BJ (cell line): ENCODE measurements around the gene PITPNC1. TPM values are rescaled to one million over a fixed set of nuclear protein-coding genes. Genes with fewer than 3 reads are reported as not detected.

Source experiments
- CTCF ChIA-PET: fragments of 350-600 bp; formaldehyde crosslinking; extraction: SDS; loops from one replicate; lab custom pipeline; 2021; ENCODE audit warnings: antibody characterized with exemption, inconsistent platforms; lab: Yijun Ruan, JAX
- POLR2A ChIA-PET: fragments of 300-600 bp; sonication (Branson Sonifier 250); formaldehyde crosslinking; extraction: SDS; loops from one replicate; lab custom pipeline; 2021; ENCODE audit warnings: antibody characterized with exemption; lab: Charles Lee
- DNase-seq: peaks from one replicate; pipeline ENCODE4 v3.0.0-alpha.2; 2011; ENCODE audit warnings: low read depth
- H3K27me3 ChIP-seq: 2 replicates; pipeline ENCODE4 v1.6.0; 2011; ENCODE audit warnings: low read length; ENCODE audit not compliant: control insufficient read depth, insufficient read depth
- H3K36me3 ChIP-seq: 2 replicates; pipeline ENCODE4 v1.5.1; 2011; ENCODE audit warnings: low read length; ENCODE audit not compliant: control insufficient read depth, insufficient read depth
- H3K4me3 ChIP-seq: 2 replicates; pipeline ENCODE4 v1.5.1; 2011; ENCODE audit warnings: low read depth, mild to moderate bottlenecking, control low read depth, low read length
- CTCF ChIP-seq: IDR thresholded peaks from 2 replicates; pipeline ENCODE4 v1.5.1; 2011; ENCODE audit warnings: low read depth, mild to moderate bottlenecking, control low read depth, inconsistent platforms, low read length, moderate library complexity; ENCODE audit not compliant: insufficient read depth
- polyA plus RNA-seq: library from polyadenylated mRNA; depleted of rRNA; stranded (reverse); fragments of >200 nt; gene quantifications from 2 replicates; pipeline ENCODE4 v1.2.3, GENCODE V29; 2011

Gene PITPNC1
- polyA plus RNA-seq, 1 experiment, result 4.6 TPM

GRCh38 chr17:67679225-67679624, 302.1 kb downstream of the PITPNC1 start:
- no peak for DNase-seq
- Histone ChIP-seq H3K36me3 (no peaks in the 10 kb centered on the region), H3K27me3 (no peaks in the 10 kb centered on the region), H3K4me3 (no peak overlapping the region)
- CTCF ChIA-PET, result interaction anchor here (3.5 kb wide), 1 partner anchor 9 kb away, joined by 10 read pairs; no protein-coding TSS in a partner anchor
- POLR2A ChIA-PET, result no interaction called here
- no peak for TF ChIP-seq CTCF

- Histone ChIP-seq H3K36me3 (no peaks in the 10 kb centered on the region), H3K4me3 (no peak overlapping the region), H3K27me3 (no peaks in the 10 kb centered on the region)
- TF ChIP-seq CTCF, result no peak
- CTCF ChIA-PET, result interaction anchor here (3.5 kb wide), 1 partner anchor 8 kb away, joined by 10 read pairs; no protein-coding TSS in a partner anchor
- no peak for DNase-seq
- POLR2A ChIA-PET, result no interaction called here
Observed at GRCh38 chr17:67679721-67680120, 302.6 kb downstream of the PITPNC1 start.

- POLR2A ChIA-PET, result no interaction called here
- Histone ChIP-seq H3K36me3 (no peaks in the 10 kb centered on the region), H3K4me3 (no peak overlapping the region), H3K27me3 (no peaks in the 10 kb centered on the region)
- no peak for TF ChIP-seq CTCF
- CTCF ChIA-PET, result interaction anchor here (0.8 kb wide), 1 partner anchor 9 kb away, joined by 3 read pairs; no protein-coding TSS in a partner anchor
- DNase-seq, result no peak
Observed at GRCh38 chr17:67680445-67681224, 303.6 kb downstream of the PITPNC1 start.

GRCh38 chr17:67682196-67682595, 305.1 kb downstream of the PITPNC1 start:
- DNase-seq, result no peak
- no peaks in the 10 kb centered on the region for H3K27me3 ChIP-seq
- CTCF ChIA-PET, result interaction anchor here (1.5 kb wide), 1 partner anchor 308 kb away, joined by 3 read pairs; no protein-coding TSS in a partner anchor
- no peak for TF ChIP-seq CTCF
- H3K36me3 ChIP-seq, result no peaks in the 10 kb centered on the region
- H3K4me3 ChIP-seq, result no peak overlapping the region
- POLR2A ChIA-PET, result no interaction called here

GRCh38 chr17:67685351-67685750, 308.3 kb downstream of the PITPNC1 start:
- POLR2A ChIA-PET, result no interaction called here

More at GRCh38 chr17:67685351-67685750, 308.3 kb downstream of the PITPNC1 start:
- H3K36me3 ChIP-seq, result no peaks in the 10 kb centered on the region
- no peak overlapping the region for H3K4me3 ChIP-seq
- TF ChIP-seq CTCF, result no peak
- CTCF ChIA-PET, result interaction anchor here (4.7 to 4.8 kb wide), 2 partner anchors 306 to 310 kb away, joined by 23 to 33 read pairs; no protein-coding TSS in a partner anchor
- no peak for DNase-seq
- H3K27me3 ChIP-seq, result no peaks in the 10 kb centered on the region
